SK-N-MC (cell line): ENCODE measurements around the gene MYH16.

Source experiments
- EZH2 ChIP-seq: fragments of 200-600 bp; sonication (generic); IDR thresholded peaks from one replicate; pipeline ENCODE4 v1.6.1; 2017; ENCODE audit warnings: antibody characterized with exemption
- POLR2AphosphoS5 ChIP-seq: IDR thresholded peaks from 2 replicates; pipeline ENCODE4 v1.6.1; 2012; ENCODE audit warnings: mild to moderate bottlenecking, low read depth, low read length, borderline replicate concordance

DNA sequence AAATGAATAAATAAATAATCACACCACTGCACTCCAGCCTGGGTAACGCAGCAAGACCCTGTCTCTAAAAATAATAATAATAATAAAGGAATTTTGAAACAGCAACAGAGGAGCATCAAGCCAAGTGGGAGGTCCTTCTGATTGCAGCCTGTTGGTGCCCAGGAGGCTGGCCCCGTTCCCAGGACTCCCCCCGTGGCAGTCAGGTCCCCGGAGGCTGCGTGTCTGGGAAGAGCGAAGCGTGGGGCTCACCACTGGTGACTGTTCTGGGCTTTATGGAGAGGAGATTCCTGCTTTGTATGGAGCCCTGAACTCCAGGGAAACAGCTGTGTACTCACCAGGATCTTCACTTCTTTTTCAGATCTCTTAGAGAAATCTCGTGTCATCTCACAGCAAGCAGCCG is 19.3 kb upstream of the MYH16 start:
- TF ChIP-seq EZH2, result no peak
- TF ChIP-seq POLR2AphosphoS5, result no peak
